ENCODE measurements around the gene CD3G. TPM values are rescaled to one million over a fixed set of nuclear protein-coding genes. Genes with fewer than 3 reads are reported as not detected.

The CD3G gene
- total RNA-seq, 4 donors from 2014 or later, result 0.33 to 0.51 TPM; not detected in 2

- intact Hi-C loops (cut with DNase I; ENCODE audit: low total_unique reads), result loop anchor here (5.0 kb wide), 1 partner anchor 114 kb away; no protein-coding TSS in a partner anchor
- DNase-seq, result no peak
- Histone ChIP-seq H3K36me3 (peaks cover 6 to 99% of the 10 kb centered on the region in 2 donors), H3K4me3 (no peak overlapping the region), H3K27me3 (no peaks in the 10 kb centered on the region), H3K9me3 (no peaks in the 10 kb centered on the region), H3K27ac (no peak overlapping the region), H3K4me1 (no peaks in the 10 kb centered on the region)
- in situ Hi-C loops (cut with MboI; ENCODE audit: low sequenced_read_pairs in 4 of 4), result no loop called here
- TF ChIP-seq CTCF (IDR thresholded peaks at IDR 0.05 in 4 of 5, conservative IDR thresholded peaks at IDR 0.05 in 1 of 5), result no peak
- TF ChIP-seq POLR2A (IDR thresholded peaks at IDR 0.05), result no peak
- no peak for ATAC-seq
Observed at GRCh38 chr11:118373263-118373662, 29.1 kb downstream of the CD3G start.

GRCh38 chr11:118373871-118374270 lies 29.7 kb downstream of the CD3G start:
- in situ Hi-C loops (cut with MboI; ENCODE audit: low sequenced_read_pairs in 4 of 4) (no loop called here), intact Hi-C loops (cut with DNase I; ENCODE audit: low total_unique reads) (loop anchor here (5.0 kb wide), 1 partner anchor 113 kb away; no protein-coding TSS in a partner anchor)
- TF ChIP-seq CTCF (IDR thresholded peaks at IDR 0.05 in 4 of 5, conservative IDR thresholded peaks at IDR 0.05 in 1 of 5), result no peak
- no peak for TF ChIP-seq POLR2A (IDR thresholded peaks at IDR 0.05)
- H3K4me1 ChIP-seq, result peaks cover 0 to 1% of the 10 kb centered on the region in 2 donors
- no peak overlapping the region for H3K27ac ChIP-seq
- H3K36me3 ChIP-seq, result peaks cover 6 to 99% of the 10 kb centered on the region in 2 donors
- no peak overlapping the region for H3K4me3 ChIP-seq
- no peaks in the 10 kb centered on the region for H3K27me3 ChIP-seq
- no peak for DNase-seq
- no peak for ATAC-seq
- H3K9me3 ChIP-seq, result no peaks in the 10 kb centered on the region

GRCh38 chr11:118374729-118375128 lies 30.6 kb downstream of the CD3G start:
- no peak for DNase-seq
- H3K36me3 ChIP-seq, result peaks cover 6 to 98% of the 10 kb centered on the region in 2 donors
- intact Hi-C loops (cut with DNase I; ENCODE audit: low total_unique reads), result loop anchor here (5.0 kb wide), 1 partner anchor 113 kb away; no protein-coding TSS in a partner anchor

GRCh38 chr11:118375978-118376377 lies 31.8 kb downstream of the CD3G start:
- DNase-seq (no peak), ATAC-seq (no peak)
- in situ Hi-C loops (cut with MboI; ENCODE audit: low sequenced_read_pairs in 4 of 4), result loop anchor here in 2 of 4 donors (25.0 kb wide), 2 partner anchors 111 to 386 kb away; no protein-coding TSS in a partner anchor
- no peaks in the 10 kb centered on the region for H3K27me3 ChIP-seq
- intact Hi-C loops (cut with DNase I; ENCODE audit: low total_unique reads), result no loop called here
- H3K4me3 ChIP-seq, result no peak overlapping the region
- no peak overlapping the region for H3K27ac ChIP-seq
- no peaks in the 10 kb centered on the region for H3K9me3 ChIP-seq
- peaks cover 17 to 20% of the 10 kb centered on the region in 2 donors for H3K4me1 ChIP-seq
- peaks cover 6 to 93% of the 10 kb centered on the region in 2 donors for H3K36me3 ChIP-seq
- TF ChIP-seq CTCF (IDR thresholded peaks at IDR 0.05 in 4 of 5, conservative IDR thresholded peaks at IDR 0.05 in 1 of 5) (no peak), POLR2A (IDR thresholded peaks at IDR 0.05) (no peak)

More at GRCh38 chr11:118374729-118375128, 30.6 kb downstream of the CD3G start:
- H3K4me1 ChIP-seq, result peaks cover 7 to 10% of the 10 kb centered on the region in 2 donors
- no peaks in the 10 kb centered on the region for H3K27me3 ChIP-seq
- H3K27ac ChIP-seq, result no peak overlapping the region
- no peaks in the 10 kb centered on the region for H3K9me3 ChIP-seq
- TF ChIP-seq CTCF (IDR thresholded peaks at IDR 0.05 in 4 of 5, conservative IDR thresholded peaks at IDR 0.05 in 1 of 5), result no peak
- no peak for TF ChIP-seq POLR2A (IDR thresholded peaks at IDR 0.05)
- H3K4me3 ChIP-seq, result no peak overlapping the region
- in situ Hi-C loops (cut with MboI; ENCODE audit: low sequenced_read_pairs in 4 of 4), result loop anchor here in 2 of 4 donors (25.0 kb wide), 2 partner anchors 113 to 388 kb away; no protein-coding TSS in a partner anchor
- no peak for ATAC-seq
